Osteoblast (primary cell): Measurements from ENCODE around the gene SETD1A. TPM values are rescaled to one million over a fixed set of nuclear protein-coding genes. Genes with fewer than 3 reads are reported as not detected.
A peak's percentile ranks its signal among the peaks of the same experiment; 100 is the strongest.

Experiments
- DNase-seq: peaks from one replicate; pipeline ENCODE4 v3.0.0; 2011; ENCODE audit warnings: low spot score, mixed read lengths; ENCODE audit not compliant: insufficient read length; ENCODE audit errors: missing footprints
- H2AFZ ChIP-seq: 2 replicates; pipeline ENCODE4 v1.6.0; 2011; ENCODE audit warnings: mild to moderate bottlenecking, low read length
- H3K27ac ChIP-seq: 2 replicates; pipeline ENCODE4 v1.5.1; 2011; ENCODE audit warnings: mild to moderate bottlenecking, low read depth, low read length, moderate library complexity
- H3K27me3 ChIP-seq: 2 replicates; pipeline ENCODE4 v1.6.0; 2012; ENCODE audit warnings: mild to moderate bottlenecking, control low read depth, inconsistent platforms, low read length, moderate library complexity; ENCODE audit not compliant: insufficient read depth
- H3K36me3 ChIP-seq: 2 replicates; pipeline ENCODE4 v1.5.1; 2011; ENCODE audit warnings: mild to moderate bottlenecking, low read length, control low read depth, moderate library complexity; ENCODE audit not compliant: insufficient read depth
- H3K4me1 ChIP-seq: 2 replicates; pipeline ENCODE4 v1.5.1; 2011; ENCODE audit warnings: mild to moderate bottlenecking, low read length, control low read depth, moderate library complexity; ENCODE audit not compliant: insufficient read depth
- H3K4me2 ChIP-seq: 2 replicates; pipeline ENCODE4 v1.6.0; 2011; ENCODE audit warnings: mild to moderate bottlenecking, low read length; ENCODE audit not compliant: insufficient read depth
- H3K4me3 ChIP-seq: fragments of 200-600 bp; sonication (generic); 3 replicates; pipeline ENCODE4 v1.5.1; 2012; ENCODE audit warnings: mild to moderate bottlenecking, low read length, inconsistent platforms; ENCODE audit not compliant: insufficient read depth
- H3K79me2 ChIP-seq: 2 replicates; pipeline ENCODE4 v1.6.0; 2012; ENCODE audit warnings: mild to moderate bottlenecking, low read length, control low read depth, inconsistent platforms; ENCODE audit not compliant: insufficient read depth
- H3K9me3 ChIP-seq: 2 replicates; pipeline ENCODE4 v1.5.1; 2011; ENCODE audit warnings: low read depth, low read length, control low read depth
- H4K20me1 ChIP-seq: 2 replicates; pipeline ENCODE4 v1.6.0; 2012; ENCODE audit warnings: mild to moderate bottlenecking, low read length, control low read depth; ENCODE audit not compliant: insufficient read depth
- CTCF ChIP-seq: IDR thresholded peaks from 2 replicates; pipeline ENCODE4 v1.5.1; 2011; ENCODE audit warnings: mild to moderate bottlenecking, low read depth, low read length, moderate library complexity; ENCODE audit errors: extremely low read depth
- total RNA-seq: library from RNA; depleted of rRNA; stranded (reverse); fragments of >200 nt; gene quantifications from 2 replicates; pipeline ENCODE4 v1.2.3, GENCODE V29; 2012

The SETD1A gene
- total RNA-seq, 1 donor, result 2.2 TPM

DNA sequence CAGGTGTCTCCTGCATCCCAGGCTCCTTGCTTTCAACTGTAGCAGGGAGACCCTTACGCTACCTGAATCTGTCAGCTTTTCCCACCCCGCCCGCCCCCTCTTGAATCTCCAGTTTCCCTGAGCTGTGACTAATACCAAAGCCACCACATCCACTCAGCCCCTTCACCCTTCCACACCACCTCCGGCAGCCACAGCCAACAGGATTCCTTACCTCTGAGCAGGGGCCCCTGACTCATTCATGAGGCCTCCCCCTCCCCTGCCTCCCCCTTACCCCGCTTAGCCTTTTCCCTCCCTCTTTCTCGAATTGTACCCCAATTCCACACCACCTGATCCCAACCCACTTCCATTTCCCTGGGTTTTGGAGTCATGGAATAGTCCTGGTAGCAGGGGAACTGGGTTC lies 50.6 kb downstream of the SETD1A start:
- DNase-seq, result peak; percentile 98
- Histone ChIP-seq H3K27ac (peak overlapping the region; percentile 49), H3K4me1 (peaks cover 32% of the 10 kb centered on the region), H3K27me3 (peaks cover 13% of the 10 kb centered on the region), H3K9me3 (no peaks in the 10 kb centered on the region), H4K20me1 (no peaks in the 10 kb centered on the region), H2AFZ (no peak overlapping the region), H3K36me3 (no peaks in the 10 kb centered on the region), H3K4me3 (no peak overlapping the region), H3K79me2 (no peaks in the 10 kb centered on the region), H3K4me2 (peak overlapping the region; percentile 34)
- no peak for TF ChIP-seq CTCF

GRCh38 chr16:31008551-31008950 lies 51.0 kb downstream of the SETD1A start:
- H3K4me3 ChIP-seq, result no peak overlapping the region
- H3K27ac ChIP-seq, result peak overlapping the region; percentile 49
- no peaks in the 10 kb centered on the region for H3K36me3 ChIP-seq
- H3K4me2 ChIP-seq, result peak overlapping the region; percentile 34
- no peaks in the 10 kb centered on the region for H3K79me2 ChIP-seq
- H3K9me3 ChIP-seq, result no peaks in the 10 kb centered on the region
- H2AFZ ChIP-seq, result no peak overlapping the region
- no peak for DNase-seq
- H4K20me1 ChIP-seq, result no peaks in the 10 kb centered on the region
- TF ChIP-seq CTCF, result no peak
- peaks cover 32% of the 10 kb centered on the region for H3K4me1 ChIP-seq
- H3K27me3 ChIP-seq, result peaks cover 13% of the 10 kb centered on the region

DNA sequence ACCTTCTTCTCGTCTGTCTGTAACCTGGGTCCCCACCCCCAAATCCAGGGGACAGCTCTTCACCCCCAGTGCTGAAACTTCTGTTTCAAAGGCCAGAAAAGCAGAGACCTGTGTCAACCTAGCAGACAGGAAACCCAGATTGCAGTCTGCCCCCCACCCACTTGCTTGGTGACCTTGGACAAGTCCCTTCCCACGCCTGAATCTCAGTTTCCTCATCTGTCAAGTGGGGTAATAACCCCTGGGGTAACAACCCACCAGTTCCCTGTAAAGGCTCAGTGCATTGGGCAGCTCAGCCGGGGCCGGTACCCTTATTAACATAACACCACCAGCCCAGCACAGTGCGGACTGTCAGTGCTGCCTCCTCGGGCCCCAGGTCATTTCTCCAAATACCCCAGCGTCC lies 51.6 kb downstream of the SETD1A start:
- no peaks in the 10 kb centered on the region for H3K9me3 ChIP-seq
- DNase-seq, result no peak
- no peak overlapping the region for H3K27ac ChIP-seq
- TF ChIP-seq CTCF, result no peak
- peaks cover 32% of the 10 kb centered on the region for H3K4me1 ChIP-seq
- peak overlapping the region; percentile 73 for H3K4me2 ChIP-seq
- peaks cover 13% of the 10 kb centered on the region for H3K27me3 ChIP-seq
- H3K79me2 ChIP-seq, result no peaks in the 10 kb centered on the region
- no peaks in the 10 kb centered on the region for H3K36me3 ChIP-seq
- H2AFZ ChIP-seq, result no peak overlapping the region
- H3K4me3 ChIP-seq, result no peak overlapping the region
- no peaks in the 10 kb centered on the region for H4K20me1 ChIP-seq

DNA sequence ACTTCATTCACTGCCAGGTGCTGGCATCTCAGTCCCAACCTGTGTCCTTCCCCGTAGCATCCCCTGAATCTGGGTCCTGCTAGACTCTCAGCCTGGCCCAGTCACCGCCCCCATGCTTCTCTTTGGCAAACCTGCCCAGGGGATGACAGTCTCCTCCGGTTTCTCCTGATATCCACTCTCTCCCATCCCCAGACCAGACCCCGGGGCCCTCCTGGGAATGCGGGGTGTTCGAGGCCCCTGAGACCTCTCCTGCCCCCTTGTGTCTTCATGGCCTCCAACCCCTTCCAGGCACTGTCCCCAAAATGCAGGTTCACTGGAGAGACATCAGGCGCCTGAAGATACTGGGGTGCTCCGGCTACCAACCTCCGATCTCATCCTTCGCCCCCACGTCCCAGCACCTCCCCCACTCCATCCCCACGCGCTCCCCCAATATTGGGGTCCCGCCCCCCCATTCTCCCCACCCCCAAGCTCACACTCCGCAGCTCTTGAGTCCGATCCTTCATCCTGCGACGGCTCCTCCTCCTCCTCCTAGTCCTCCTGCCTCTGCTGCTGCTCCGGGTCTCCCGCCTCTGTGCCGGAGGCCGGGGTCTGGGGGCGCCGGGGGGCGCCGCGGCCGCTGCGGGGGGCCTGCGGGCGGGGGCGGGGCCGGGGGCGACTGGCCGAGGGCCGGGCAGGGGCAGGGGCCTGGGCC lies 52.5 kb downstream of the SETD1A start:
- no peak for TF ChIP-seq CTCF
- Histone ChIP-seq H3K27me3 (peaks cover 13% of the 10 kb centered on the region), H3K9me3 (no peaks in the 10 kb centered on the region), H3K4me3 (peak overlapping the region; percentile 63), H3K4me1 (peaks cover 32% of the 10 kb centered on the region), H2AFZ (peak overlapping the region; percentile 41), H3K4me2 (peak overlapping the region; percentile 73), H3K79me2 (no peaks in the 10 kb centered on the region), H3K36me3 (no peaks in the 10 kb centered on the region), H4K20me1 (no peaks in the 10 kb centered on the region), H3K27ac (no peak overlapping the region)
- DNase-seq, result no peak
